Measurements from ENCODE around the gene BRPF1. TPM values are rescaled to one million over a fixed set of nuclear protein-coding genes. Genes with fewer than 3 reads are reported as not detected.

BRPF1 gene
- total RNA-seq, 1 experiment from 2014 or later = 21.4 TPM

DNA sequence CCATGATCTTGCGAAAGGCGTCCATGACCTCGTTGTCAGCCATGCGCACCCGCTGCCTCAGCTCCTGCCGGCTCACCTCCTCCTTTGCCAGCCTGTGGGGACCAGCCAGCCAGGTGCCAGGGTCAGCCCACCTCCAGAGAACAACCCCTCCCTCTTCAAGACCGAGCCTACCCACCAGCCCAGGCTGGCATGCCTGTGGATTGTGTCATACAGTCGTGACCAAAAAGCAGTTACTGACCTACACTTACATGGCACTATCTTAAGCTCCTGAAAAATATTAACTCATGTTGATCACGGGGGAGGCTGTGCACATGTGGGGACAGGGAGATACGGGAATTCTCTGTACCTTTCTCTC, 48.9 kb downstream of the BRPF1 start:
- no TSS peak for BruUV-seq (replicated peaks)
- intact Hi-C loops (cut with micrococcal nuclease) = no loop called here
- no peak overlapping the region for H3K27ac Mint-ChIP-seq (ENCODE audit: low read depth, unreplicated experiment)
- H3K4me1 Mint-ChIP-seq (ENCODE audit: insufficient read depth, unreplicated experiment) = peaks cover 16% of the 10 kb centered on the region
- peaks cover 27% of the 10 kb centered on the region for H3K36me3 Mint-ChIP-seq (ENCODE audit: insufficient read depth, unreplicated experiment)
- DNase-seq (ENCODE audit: unreplicated experiment) = no peak
- TF ChIP-seq, protein P1, sequence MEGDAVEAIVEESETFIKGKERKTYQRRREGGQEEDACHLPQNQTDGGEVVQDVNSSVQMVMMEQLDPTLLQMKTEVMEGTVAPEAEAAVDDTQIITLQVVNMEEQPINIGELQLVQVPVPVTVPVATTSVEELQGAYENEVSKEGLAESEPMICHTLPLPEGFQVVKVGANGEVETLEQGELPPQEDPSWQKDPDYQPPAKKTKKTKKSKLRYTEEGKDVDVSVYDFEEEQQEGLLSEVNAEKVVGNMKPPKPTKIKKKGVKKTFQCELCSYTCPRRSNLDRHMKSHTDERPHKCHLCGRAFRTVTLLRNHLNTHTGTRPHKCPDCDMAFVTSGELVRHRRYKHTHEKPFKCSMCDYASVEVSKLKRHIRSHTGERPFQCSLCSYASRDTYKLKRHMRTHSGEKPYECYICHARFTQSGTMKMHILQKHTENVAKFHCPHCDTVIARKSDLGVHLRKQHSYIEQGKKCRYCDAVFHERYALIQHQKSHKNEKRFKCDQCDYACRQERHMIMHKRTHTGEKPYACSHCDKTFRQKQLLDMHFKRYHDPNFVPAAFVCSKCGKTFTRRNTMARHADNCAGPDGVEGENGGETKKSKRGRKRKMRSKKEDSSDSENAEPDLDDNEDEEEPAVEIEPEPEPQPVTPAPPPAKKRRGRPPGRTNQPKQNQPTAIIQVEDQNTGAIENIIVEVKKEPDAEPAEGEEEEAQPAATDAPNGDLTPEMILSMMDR (IDR thresholded peaks at IDR 0.05; ENCODE audit: unreplicated experiment) = no peak
- ChIA-PET CTCF (interaction anchor here (0.6 to 0.7 kb wide), 2 partner anchors 11 to 167 kb away, joined by 3 read pairs; no protein-coding TSS in a partner anchor), POLR2A (interaction anchor here (1.2 to 2.3 kb wide), 2 partner anchors 11 to 13 kb away, joined by 3 to 7 read pairs; partner anchors contain the start of genes ARPC4 and TADA3)
- H3K9me3 Mint-ChIP-seq (ENCODE audit: unreplicated experiment) = no peaks in the 10 kb centered on the region
- no peaks in the 10 kb centered on the region for H3K27me3 Mint-ChIP-seq (ENCODE audit: insufficient read depth, unreplicated experiment)
- no peak overlapping the region for H3K4me3 Mint-ChIP-seq (ENCODE audit: unreplicated experiment)

DNA sequence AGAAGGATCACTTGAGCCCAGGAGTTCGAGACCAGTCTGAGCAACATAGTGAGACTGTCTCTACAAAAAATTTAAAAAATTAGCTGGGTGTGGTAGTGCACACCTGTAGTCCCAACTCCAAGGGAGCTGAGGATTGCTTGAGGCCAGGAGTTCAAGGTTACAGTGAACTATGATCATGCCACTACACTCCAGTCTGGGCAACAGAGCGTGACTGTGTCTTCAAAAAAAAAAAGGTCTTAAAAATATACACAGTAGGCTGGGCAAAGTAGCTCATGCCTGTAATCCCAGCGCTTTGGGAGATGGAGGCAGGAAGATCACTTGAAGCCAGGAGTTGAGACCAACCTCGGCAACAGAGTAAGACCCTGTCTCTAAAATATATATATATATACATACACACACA, 49.4 kb downstream of the BRPF1 start:
- POLR2A ChIA-PET = interaction anchor here (0.7 to 2.3 kb wide), 3 partner anchors 10 to 113 kb away, joined by 3 to 7 read pairs (median 4); partner anchors contain the start of genes ARPC4 and TADA3
- H3K4me3 Mint-ChIP-seq (ENCODE audit: unreplicated experiment) = no peak overlapping the region
- H3K27me3 Mint-ChIP-seq (ENCODE audit: insufficient read depth, unreplicated experiment) = no peaks in the 10 kb centered on the region
- no peak overlapping the region for H3K27ac Mint-ChIP-seq (ENCODE audit: low read depth, unreplicated experiment)
- BruUV-seq (replicated peaks) = no TSS peak
- no peaks in the 10 kb centered on the region for H3K9me3 Mint-ChIP-seq (ENCODE audit: unreplicated experiment)
- peaks cover 16% of the 10 kb centered on the region for H3K4me1 Mint-ChIP-seq (ENCODE audit: insufficient read depth, unreplicated experiment)
- intact Hi-C loops (cut with micrococcal nuclease) = no loop called here
- CTCF ChIA-PET = interaction anchor here (0.6 kb wide), 1 partner anchor 167 kb away, joined by 3 read pairs; no protein-coding TSS in a partner anchor
- TF ChIP-seq, protein P1 (IDR thresholded peaks at IDR 0.05; ENCODE audit: unreplicated experiment) = no peak
- DNase-seq (ENCODE audit: unreplicated experiment) = no peak
- peaks cover 30% of the 10 kb centered on the region for H3K36me3 Mint-ChIP-seq (ENCODE audit: insufficient read depth, unreplicated experiment)

DNA sequence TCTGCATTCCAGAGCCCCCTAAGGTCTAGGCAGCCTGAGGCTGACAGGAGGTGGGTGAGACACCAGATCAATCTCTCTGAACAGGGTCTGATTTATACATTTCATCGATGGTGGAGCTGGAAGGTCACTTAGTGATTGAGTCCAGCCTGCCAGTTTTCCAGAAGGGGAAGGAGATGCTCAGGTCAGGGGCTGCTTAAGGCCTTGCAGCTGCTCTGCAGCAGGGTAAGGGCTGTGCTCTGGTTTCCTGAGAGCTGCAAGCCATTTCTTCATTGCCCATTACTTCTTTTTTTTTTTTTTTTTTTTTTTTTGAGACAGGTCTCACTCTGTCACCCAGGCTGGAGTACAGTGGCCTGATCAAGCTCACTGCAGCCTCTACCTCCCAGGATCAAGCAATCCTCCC, 50.0 kb downstream of the BRPF1 start:
- Mint-ChIP-seq H3K9me3 (ENCODE audit: unreplicated experiment) (no peaks in the 10 kb centered on the region), H3K36me3 (ENCODE audit: insufficient read depth, unreplicated experiment) (peaks cover 30% of the 10 kb centered on the region), H3K27me3 (ENCODE audit: insufficient read depth, unreplicated experiment) (no peaks in the 10 kb centered on the region), H3K4me1 (ENCODE audit: insufficient read depth, unreplicated experiment) (peaks cover 16% of the 10 kb centered on the region), H3K27ac (ENCODE audit: low read depth, unreplicated experiment) (no peak overlapping the region), H3K4me3 (ENCODE audit: unreplicated experiment) (no peak overlapping the region)
- POLR2A ChIA-PET = interaction anchor here (0.6 to 2.3 kb wide), 5 partner anchors 9 to 114 kb away, joined by 3 to 7 read pairs (median 4); partner anchors contain the start of genes ARPC4 and TADA3
- CTCF ChIA-PET = interaction anchor here (0.7 to 1.2 kb wide), 4 partner anchors 66 to 502 kb away, joined by 3 to 4 read pairs (median 3); partner anchors contain the start of gene CRELD1
- intact Hi-C loops (cut with micrococcal nuclease) = no loop called here
- no TSS peak for BruUV-seq (replicated peaks)
- DNase-seq (ENCODE audit: unreplicated experiment) = no peak
- TF ChIP-seq, protein P1 (IDR thresholded peaks at IDR 0.05; ENCODE audit: unreplicated experiment) = no peak

DNA sequence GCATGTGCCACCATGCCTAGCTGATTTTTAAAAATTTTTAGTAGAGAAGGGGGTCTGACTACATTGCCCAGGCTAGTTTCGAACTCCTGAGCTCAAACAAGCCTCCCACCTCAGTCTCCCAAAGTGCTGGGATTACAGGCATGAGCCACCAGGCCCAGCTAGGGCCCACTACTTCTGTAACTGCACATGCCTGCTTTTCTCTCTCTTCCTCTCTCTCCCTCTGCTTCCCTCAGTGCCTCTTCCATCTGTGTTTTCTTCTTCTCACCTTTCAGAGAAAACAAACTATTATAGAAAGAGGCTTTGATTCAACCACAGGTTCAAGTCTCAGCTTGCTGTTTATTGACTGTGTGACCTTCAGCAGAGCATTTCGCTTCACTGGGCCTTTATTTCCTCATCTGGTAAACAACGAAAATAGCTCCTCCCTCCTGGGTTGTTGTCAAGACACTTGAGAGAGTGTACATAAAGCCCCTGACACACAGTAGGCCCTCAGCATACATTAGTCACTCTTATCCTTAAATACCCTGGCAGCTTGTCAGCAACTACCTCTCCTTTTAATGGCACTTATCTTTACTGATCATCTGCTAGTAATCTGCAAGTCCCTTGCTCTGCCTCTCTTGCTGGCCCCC, 50.6 kb downstream of the BRPF1 start:
- no peak for DNase-seq (ENCODE audit: unreplicated experiment)
- Mint-ChIP-seq H3K27me3 (ENCODE audit: insufficient read depth, unreplicated experiment) (no peaks in the 10 kb centered on the region), H3K4me1 (ENCODE audit: insufficient read depth, unreplicated experiment) (peaks cover 16% of the 10 kb centered on the region), H3K4me3 (ENCODE audit: unreplicated experiment) (no peak overlapping the region), H3K9me3 (ENCODE audit: unreplicated experiment) (no peaks in the 10 kb centered on the region), H3K27ac (ENCODE audit: low read depth, unreplicated experiment) (no peak overlapping the region), H3K36me3 (ENCODE audit: insufficient read depth, unreplicated experiment) (peaks cover 30% of the 10 kb centered on the region)
- ChIA-PET CTCF (interaction anchor here (0.7 to 1.2 kb wide), 5 partner anchors 67 to 501 kb away, joined by 3 to 4 read pairs (median 3); partner anchors contain the start of gene CRELD1), POLR2A (interaction anchor here (0.6 to 2.3 kb wide), 6 partner anchors 10 to 534 kb away, joined by 3 to 7 read pairs (median 3); partner anchors contain the start of genes ARPC4 and TADA3)
- BruUV-seq (replicated peaks) = no TSS peak
- intact Hi-C loops (cut with micrococcal nuclease) = no loop called here
- TF ChIP-seq, protein P1 (IDR thresholded peaks at IDR 0.05; ENCODE audit: unreplicated experiment) = no peak

Measured in MCF 10A (cell line).